ENCODE data around the gene GPSM1.

The GPSM1 gene

GRCh38 chr9:136361047-136361753 is 33.9 kb downstream of the GPSM1 start:
- Histone ChIP-seq H3K9me3 (ENCODE audit: insufficient read depth, low read depth, low read length) (no peaks in the 10 kb centered on the region), H3K36me3 (ENCODE audit: insufficient read depth, low read length) (peaks cover 14% of the 10 kb centered on the region; the same call in 1 of the 2 replicates), H3K27ac (ENCODE audit: low read depth, low read length) (no peak overlapping the region), H3K27me3 (ENCODE audit: insufficient read depth, low read length) (no peaks in the 10 kb centered on the region), H3K9ac (ENCODE audit: low read depth, low read length) (no peak overlapping the region), H3K4me3 (ENCODE audit: low read length) (no peak overlapping the region), H3K4me1 (ENCODE audit: insufficient read depth, low read length) (peaks cover 3% of the 10 kb centered on the region; the same call in 1 of the 2 replicates)
- 92% methylated on average over 43 of the region's 43 CpGs for WGBS

GRCh38 chr9:136361754-136362449 is 34.6 kb downstream of the GPSM1 start:
- peaks cover 3% of the 10 kb centered on the region; the same call in 1 of the 2 replicates for H3K4me1 ChIP-seq (ENCODE audit: insufficient read depth, low read length)
- H3K27me3 ChIP-seq (ENCODE audit: insufficient read depth, low read length), result no peaks in the 10 kb centered on the region
- 92% methylated on average over 26 of the region's 26 CpGs for WGBS
- H3K4me3 ChIP-seq (ENCODE audit: low read length), result no peak overlapping the region
- H3K9me3 ChIP-seq (ENCODE audit: insufficient read depth, low read depth, low read length), result no peaks in the 10 kb centered on the region
- no peak overlapping the region for H3K9ac ChIP-seq (ENCODE audit: low read depth, low read length)
- H3K36me3 ChIP-seq (ENCODE audit: insufficient read depth, low read length), result peaks cover 11% of the 10 kb centered on the region; the same call in 1 of the 2 replicates
- H3K27ac ChIP-seq (ENCODE audit: low read depth, low read length), result no peak overlapping the region

DNA sequence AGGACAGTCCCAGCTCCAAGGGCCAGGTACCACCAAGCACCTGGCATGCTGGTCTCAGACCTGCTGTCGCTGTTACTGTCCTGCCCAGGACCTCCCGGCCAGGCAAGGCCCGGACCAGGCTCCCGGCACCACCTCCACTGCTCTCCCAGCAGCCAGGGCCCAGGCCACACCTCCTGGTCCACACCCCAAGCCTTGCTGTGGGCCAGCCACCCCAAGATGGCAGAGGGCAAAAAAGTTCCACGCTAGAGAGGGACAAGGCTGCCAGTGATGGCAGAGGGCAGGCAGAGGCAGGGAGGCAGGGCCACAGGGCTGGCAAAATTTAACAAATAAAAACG is 35.1 kb downstream of the GPSM1 start:
- H3K27ac ChIP-seq (ENCODE audit: low read depth, low read length), result no peak overlapping the region
- 93% methylated on average over 5 of the region's 6 CpGs for WGBS
- no peak overlapping the region for H3K9ac ChIP-seq (ENCODE audit: low read depth, low read length)
- peaks cover 11% of the 10 kb centered on the region; the same call in 1 of the 2 replicates for H3K36me3 ChIP-seq (ENCODE audit: insufficient read depth, low read length)
- no peaks in the 10 kb centered on the region for H3K9me3 ChIP-seq (ENCODE audit: insufficient read depth, low read depth, low read length)
- H3K4me1 ChIP-seq (ENCODE audit: insufficient read depth, low read length), result peaks cover 3% of the 10 kb centered on the region; the same call in 1 of the 2 replicates
- no peaks in the 10 kb centered on the region for H3K27me3 ChIP-seq (ENCODE audit: insufficient read depth, low read length)
- no peak overlapping the region for H3K4me3 ChIP-seq (ENCODE audit: low read length)

- WGBS, result 3% methylated on average over 94 of the region's 97 CpGs
- peaks cover 3% of the 10 kb centered on the region; the same call in 1 of the 2 replicates for H3K4me1 ChIP-seq (ENCODE audit: insufficient read depth, low read length)
Observed at GRCh38 chr9:136363106-136363948, 36.0 kb downstream of the GPSM1 start, which contains the start of gene DNLZ. TSS of gene DNLZ (minus strand) at chr9:136363744. CDS start at chr9:136363714, 30 bp downstream.

GRCh38 chr9:136363949-136364748 is 36.8 kb downstream of the GPSM1 start:
- Histone ChIP-seq H3K4me3 (ENCODE audit: low read length) (peak overlapping the region; percentile 95; the same call in 1 of the 2 replicates), H3K9ac (ENCODE audit: low read depth, low read length) (no peak overlapping the region)
- 85% methylated on average over 54 of the region's 54 CpGs for WGBS

More at GRCh38 chr9:136363106-136363948, 36.0 kb downstream of the GPSM1 start, which contains the start of gene DNLZ:
- H3K27me3 ChIP-seq (ENCODE audit: insufficient read depth, low read length), result no peaks in the 10 kb centered on the region
- peak within 1 kb of the TSS; percentile 98 for H3K9ac ChIP-seq (ENCODE audit: low read depth, low read length)
- H3K4me3 ChIP-seq (ENCODE audit: low read length), result peak within 1 kb of the TSS; percentile 95
- H3K27ac ChIP-seq (ENCODE audit: low read depth, low read length), result peak within 1 kb of the TSS; percentile 88
- H3K36me3 ChIP-seq (ENCODE audit: insufficient read depth, low read length), result peaks cover 11% of the 10 kb centered on the region; the same call in 1 of the 2 replicates
- H3K9me3 ChIP-seq (ENCODE audit: insufficient read depth, low read depth, low read length), result no peaks in the 10 kb centered on the region

GRCh38 chr9:136364942-136365774 is 37.8 kb downstream of the GPSM1 start:
- 92% methylated on average over 31 of the region's 31 CpGs for WGBS
- H3K9ac ChIP-seq (ENCODE audit: low read depth, low read length), result no peak overlapping the region
- peaks cover 3% of the 10 kb centered on the region; the same call in 1 of the 2 replicates for H3K4me1 ChIP-seq (ENCODE audit: insufficient read depth, low read length)
- peaks cover 11% of the 10 kb centered on the region; the same call in 1 of the 2 replicates for H3K36me3 ChIP-seq (ENCODE audit: insufficient read depth, low read length)
- H3K27me3 ChIP-seq (ENCODE audit: insufficient read depth, low read length), result no peaks in the 10 kb centered on the region
- H3K9me3 ChIP-seq (ENCODE audit: insufficient read depth, low read depth, low read length), result no peaks in the 10 kb centered on the region
- no peak overlapping the region for H3K27ac ChIP-seq (ENCODE audit: low read depth, low read length)
- H3K4me3 ChIP-seq (ENCODE audit: low read length), result no peak overlapping the region

More at GRCh38 chr9:136363949-136364748, 36.8 kb downstream of the GPSM1 start:
- no peak overlapping the region for H3K27ac ChIP-seq (ENCODE audit: low read depth, low read length)
- no peaks in the 10 kb centered on the region for H3K27me3 ChIP-seq (ENCODE audit: insufficient read depth, low read length)
- H3K36me3 ChIP-seq (ENCODE audit: insufficient read depth, low read length), result peaks cover 11% of the 10 kb centered on the region; the same call in 1 of the 2 replicates
- H3K4me1 ChIP-seq (ENCODE audit: insufficient read depth, low read length), result peaks cover 3% of the 10 kb centered on the region; the same call in 1 of the 2 replicates
- no peaks in the 10 kb centered on the region for H3K9me3 ChIP-seq (ENCODE audit: insufficient read depth, low read depth, low read length)

- Histone ChIP-seq H3K4me3 (ENCODE audit: low read length) (no peak overlapping the region), H3K9me3 (ENCODE audit: insufficient read depth, low read depth, low read length) (no peaks in the 10 kb centered on the region), H3K27me3 (ENCODE audit: insufficient read depth, low read length) (no peaks in the 10 kb centered on the region), H3K27ac (ENCODE audit: low read depth, low read length) (no peak overlapping the region), H3K4me1 (ENCODE audit: insufficient read depth, low read length) (peaks cover 3% of the 10 kb centered on the region; the same call in 1 of the 2 replicates), H3K36me3 (ENCODE audit: insufficient read depth, low read length) (peaks cover 9% of the 10 kb centered on the region; the same call in 1 of the 2 replicates), H3K9ac (ENCODE audit: low read depth, low read length) (no peak overlapping the region)
- WGBS, result 89% methylated on average over 9 of the region's 9 CpGs
Observed at GRCh38 chr9:136365775-136366222, 38.5 kb downstream of the GPSM1 start.

- WGBS, result 93% methylated on average over 9 of the region's 9 CpGs
- no peak overlapping the region for H3K27ac ChIP-seq (ENCODE audit: low read depth, low read length)
- no peak overlapping the region for H3K4me3 ChIP-seq (ENCODE audit: low read length)
- no peak overlapping the region for H3K9ac ChIP-seq (ENCODE audit: low read depth, low read length)
- no peaks in the 10 kb centered on the region for H3K27me3 ChIP-seq (ENCODE audit: insufficient read depth, low read length)
- H3K9me3 ChIP-seq (ENCODE audit: insufficient read depth, low read depth, low read length), result no peaks in the 10 kb centered on the region
- peaks cover 3% of the 10 kb centered on the region; the same call in 1 of the 2 replicates for H3K4me1 ChIP-seq (ENCODE audit: insufficient read depth, low read length)
- H3K36me3 ChIP-seq (ENCODE audit: insufficient read depth, low read length), result 0 out of 2 replicates have a peak, but pooled peaks cover under 1% of the 10 kb centered on the region
Observed at GRCh38 chr9:136366826-136367225, 39.5 kb downstream of the GPSM1 start.

DNA sequence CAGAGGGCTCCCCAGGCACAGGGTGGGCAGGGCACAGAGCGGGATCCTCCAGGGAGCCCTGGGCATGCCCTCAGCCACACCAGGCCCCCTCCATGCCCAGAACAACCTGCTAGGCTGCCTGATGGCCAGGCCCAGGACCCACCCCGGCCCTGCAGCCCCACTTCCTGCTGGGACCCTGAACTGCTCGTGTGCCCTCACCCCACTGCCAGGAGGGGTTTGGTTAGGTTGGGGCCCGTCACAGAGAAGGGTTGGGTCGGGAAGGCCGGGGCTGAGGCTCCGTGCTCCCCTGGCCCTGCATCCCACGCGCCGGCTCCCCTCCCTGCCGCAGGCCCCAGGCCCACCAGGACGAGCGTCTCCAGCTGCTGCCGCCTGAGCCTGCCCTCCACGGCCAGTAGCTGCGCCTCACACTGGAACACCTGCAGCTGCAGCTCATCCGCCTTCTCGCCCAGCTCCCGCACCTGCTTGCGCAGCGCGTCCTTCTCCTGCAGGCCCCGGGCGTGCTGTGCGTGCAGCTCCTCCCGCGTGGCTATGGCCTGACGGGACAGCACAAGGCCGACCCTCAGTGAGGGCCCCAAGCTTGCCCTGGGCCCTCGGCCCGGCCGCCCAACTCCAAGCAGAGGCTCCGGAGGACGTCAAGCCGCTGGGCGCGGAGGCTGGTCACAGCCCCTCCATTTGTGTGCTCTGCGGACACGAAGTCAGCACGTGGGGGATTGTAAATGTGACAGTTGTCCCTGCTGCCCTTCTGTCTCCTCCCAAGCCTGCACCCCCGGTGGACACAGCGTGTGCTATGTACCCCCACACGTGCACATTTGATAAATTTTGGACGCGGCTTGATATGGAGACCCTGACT is 40.2 kb downstream of the GPSM1 start:
- no peak overlapping the region for H3K4me3 ChIP-seq (ENCODE audit: low read length)
- no peak overlapping the region for H3K9ac ChIP-seq (ENCODE audit: low read depth, low read length)
- H3K4me1 ChIP-seq (ENCODE audit: insufficient read depth, low read length), result peaks cover 3% of the 10 kb centered on the region; the same call in 1 of the 2 replicates
- no peaks in the 10 kb centered on the region for H3K36me3 ChIP-seq (ENCODE audit: insufficient read depth, low read length)
- no peaks in the 10 kb centered on the region for H3K9me3 ChIP-seq (ENCODE audit: insufficient read depth, low read depth, low read length)
- 91% methylated on average over 45 of the region's 45 CpGs for WGBS
- H3K27me3 ChIP-seq (ENCODE audit: insufficient read depth, low read length), result no peaks in the 10 kb centered on the region
- no peak overlapping the region for H3K27ac ChIP-seq (ENCODE audit: low read depth, low read length)

Data from HUES64 (cell line).